ENCODE results near the gene FRMD4B.

Gene FRMD4B

DNA sequence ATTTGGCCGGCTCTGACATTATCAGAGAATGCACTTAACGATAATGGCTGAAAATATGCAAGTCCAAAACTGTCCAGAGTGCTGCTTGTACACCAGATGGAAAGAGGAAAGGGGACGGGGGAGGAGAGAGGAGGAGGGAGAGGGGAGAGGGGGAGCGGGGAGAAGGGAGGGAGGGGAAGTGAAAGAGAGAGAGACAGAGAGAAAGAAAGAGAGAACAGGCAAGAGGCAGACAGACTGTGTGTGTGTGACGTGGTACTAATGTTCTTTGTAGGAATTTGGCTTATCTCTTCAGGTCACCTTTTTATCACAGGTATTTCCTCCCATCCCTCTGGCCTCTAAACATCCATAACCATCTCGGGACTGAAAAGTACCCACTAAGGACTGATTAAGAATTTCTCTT, 188.4 kb downstream of the FRMD4B start:
- no peak for DNase-seq

DNA sequence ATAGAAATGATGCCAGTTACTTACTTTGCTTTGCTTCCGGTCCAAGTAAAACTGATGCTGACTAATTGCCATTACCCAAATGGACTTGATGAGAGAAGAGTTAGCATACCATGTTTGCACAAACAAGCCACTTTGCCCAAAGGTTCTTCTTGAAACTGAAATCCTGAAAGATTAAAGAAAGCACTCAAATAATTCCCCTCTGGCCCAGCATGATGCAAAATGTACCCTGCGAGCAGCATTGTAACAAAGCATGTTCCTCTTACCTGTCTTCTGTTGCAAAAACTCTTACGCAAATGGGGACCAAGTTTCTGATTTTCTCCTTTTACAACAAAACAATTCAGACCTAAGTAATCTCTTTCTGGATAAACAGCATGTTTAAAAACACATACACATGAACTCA, 189.0 kb downstream of the FRMD4B start:
- DNase-seq, result no peak

DNA sequence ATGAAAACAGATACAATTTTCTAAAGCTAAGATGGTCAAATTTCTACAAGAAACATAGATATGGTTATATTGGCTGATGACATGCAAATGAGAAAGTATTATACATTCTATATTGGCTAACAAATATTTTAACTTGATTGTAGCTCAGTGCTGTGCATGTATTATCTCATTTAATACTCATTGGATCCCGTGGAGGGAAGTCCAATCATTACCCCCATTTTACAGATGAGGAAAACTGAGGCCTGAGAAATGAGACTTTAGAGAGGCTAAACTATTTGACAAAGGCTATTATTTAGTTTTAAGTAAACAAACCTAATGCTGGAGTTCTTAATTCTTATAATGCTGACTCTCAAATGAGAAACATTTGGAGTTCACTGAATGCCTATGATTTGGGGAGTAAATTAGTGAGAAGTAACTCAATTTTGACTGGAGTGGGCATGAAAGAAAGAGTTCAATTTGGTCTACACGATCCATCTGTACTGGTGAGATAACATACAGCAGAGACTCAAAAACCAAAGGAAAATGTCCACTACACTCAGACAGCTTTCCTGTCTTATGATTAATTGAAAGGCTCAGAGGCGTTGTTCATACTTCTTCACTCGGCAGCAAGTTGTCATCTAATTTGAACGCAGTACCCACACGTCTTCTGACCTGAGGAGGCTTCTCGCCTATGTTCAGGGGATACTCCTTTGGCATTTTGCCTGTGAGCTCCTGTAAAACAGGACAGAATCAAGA, 191.3 kb downstream of the FRMD4B start:
- DNase-seq, result no peak

DNA sequence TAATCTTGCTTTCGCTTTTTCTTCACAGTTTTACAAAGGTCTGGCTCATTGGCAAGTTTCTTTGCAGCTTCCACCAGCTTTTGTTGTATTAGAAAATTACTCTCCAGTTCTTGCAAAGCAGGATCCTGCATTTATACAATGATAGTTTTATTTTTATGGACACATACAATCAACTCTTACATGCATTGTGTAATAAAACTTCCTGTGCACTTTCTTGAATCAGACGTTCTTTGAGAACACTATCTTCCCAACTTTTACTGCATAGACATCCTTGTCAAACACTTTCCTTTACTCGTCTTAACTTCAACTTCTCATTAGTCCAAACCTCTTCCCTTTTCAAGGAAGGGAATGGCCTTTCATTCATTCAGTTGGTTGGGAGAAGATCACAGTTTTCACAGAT, 192.1 kb downstream of the FRMD4B start:
- DNase-seq, result no peak

DNA sequence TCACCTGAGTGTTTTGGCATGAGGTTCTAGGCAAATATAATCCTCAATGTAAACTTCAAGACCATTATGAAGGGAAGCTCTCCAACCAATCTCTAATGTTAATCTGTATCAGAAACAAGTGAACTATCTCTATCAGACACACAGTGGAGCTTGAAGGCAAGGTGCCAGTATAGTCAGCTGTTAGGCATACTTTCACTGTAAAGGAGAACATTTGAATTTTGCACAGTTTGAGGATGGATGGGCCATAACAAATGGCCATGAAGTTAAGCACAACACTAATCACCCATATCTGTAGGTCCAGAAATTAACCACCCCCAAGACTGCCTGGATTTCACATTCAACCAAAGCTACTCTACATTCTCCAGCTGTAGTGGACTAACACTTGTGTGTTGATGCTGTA, 194.4 kb downstream of the FRMD4B start:
- no peak for DNase-seq

DNA sequence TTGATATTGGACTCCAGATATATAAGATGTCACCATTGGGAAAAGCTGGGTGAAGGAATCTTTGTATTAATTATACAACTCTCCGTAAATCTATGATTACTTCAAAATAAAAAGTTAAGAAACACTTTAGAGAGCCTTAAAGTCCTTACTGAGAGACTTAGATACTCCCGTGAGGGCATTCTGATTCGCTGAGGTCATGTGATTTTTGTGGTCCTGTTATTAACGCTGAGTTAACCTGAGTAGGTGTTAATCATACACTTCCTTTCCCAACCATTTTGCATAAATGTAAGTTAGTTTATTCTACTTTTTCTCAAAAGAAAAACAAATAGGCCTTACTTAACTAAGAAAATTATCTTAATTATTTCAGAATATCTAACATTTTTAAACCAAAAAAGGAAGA, 196.4 kb downstream of the FRMD4B start:
- no peak for DNase-seq

DNA sequence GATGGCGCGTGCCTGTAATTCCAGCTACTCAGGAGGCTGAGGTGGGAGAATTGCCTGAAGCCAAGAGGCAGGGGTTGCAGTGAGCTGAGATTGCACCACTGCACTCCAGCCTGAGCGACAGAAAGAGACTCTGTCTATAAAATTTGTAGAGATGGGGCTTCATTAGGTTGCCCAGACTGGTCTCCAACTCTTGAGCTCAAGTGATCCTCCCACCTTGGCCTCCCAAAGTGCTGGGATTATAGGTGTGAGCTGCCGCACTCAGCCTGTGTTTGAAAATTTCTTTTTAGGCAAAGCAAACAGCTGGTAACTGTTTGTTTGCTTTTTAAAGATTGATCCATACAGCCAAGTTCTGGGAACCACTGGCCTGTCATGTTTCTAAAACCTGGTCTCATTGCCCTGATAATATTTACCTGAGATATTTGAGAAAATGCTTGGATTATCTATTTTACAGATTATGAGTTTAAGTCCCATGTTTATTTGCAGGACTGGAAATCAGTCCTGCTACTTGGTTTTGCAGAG, 199.3 kb downstream of the FRMD4B start:
- DNase-seq, result no peak

DNA sequence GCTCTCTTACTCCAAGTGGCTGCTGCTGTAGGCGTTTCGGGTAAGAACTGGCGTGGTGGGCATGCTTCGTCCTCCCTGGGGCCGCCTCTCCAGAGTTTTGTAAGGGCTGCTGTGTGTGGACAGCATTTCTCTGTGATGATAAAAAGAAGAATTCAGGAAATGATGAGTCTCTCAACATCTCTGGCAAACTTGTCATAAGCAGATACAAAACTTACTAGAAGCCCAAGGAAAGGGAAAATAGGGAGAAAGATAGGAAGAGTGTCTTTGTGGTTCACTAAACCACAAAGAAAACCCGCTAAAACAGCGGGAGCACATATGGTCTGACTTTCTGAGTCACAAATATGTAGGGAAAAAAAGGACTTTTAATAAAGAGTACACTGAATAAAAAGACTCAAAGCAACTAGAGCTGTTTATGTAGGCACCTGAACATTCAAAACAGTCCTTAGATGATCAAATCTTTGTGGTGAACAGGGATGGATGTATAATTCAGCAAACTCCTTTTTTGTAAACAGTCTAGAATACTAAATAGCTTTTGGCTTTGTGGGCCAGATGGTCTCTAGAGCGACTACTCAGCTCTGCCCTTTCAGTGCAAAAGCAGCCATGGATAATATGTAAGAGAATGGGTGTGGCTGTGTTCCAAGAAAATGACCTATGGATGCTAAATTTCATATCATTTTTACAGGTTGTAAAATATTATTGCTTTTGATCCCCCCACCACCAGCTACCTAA, 203.1 kb downstream of the FRMD4B start:
- DNase-seq, result no peak

DNA sequence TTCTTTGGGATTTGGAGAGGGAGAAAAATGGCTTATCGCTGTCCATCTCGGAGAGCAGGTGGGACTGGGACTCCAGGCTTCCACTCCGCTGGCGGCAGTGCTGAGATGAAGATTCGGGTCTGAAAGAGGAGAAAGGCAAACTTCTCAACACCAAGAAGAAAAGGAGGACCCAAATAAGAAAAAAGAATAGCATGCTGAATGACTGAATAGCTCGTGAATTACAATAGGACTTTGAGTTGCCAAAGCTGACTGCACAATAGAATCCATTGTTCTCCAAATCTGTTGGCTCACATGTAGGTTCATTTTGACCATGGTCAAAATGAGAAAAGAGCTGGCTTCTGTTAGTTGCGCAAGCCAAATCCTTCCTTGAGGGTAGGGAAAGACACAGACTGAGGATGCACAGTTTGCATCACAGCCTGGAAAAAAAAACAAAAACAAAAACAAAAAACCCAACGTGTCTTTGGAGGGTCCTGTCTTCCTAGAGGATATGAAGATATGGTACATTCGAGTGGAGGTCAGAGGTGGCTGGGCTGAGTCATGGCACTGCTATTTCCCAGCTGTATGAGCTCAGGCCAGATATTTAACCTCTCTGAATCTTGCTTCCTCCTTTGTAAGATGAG, 204.2 kb downstream of the FRMD4B start:
- DNase-seq, result no peak

DNA sequence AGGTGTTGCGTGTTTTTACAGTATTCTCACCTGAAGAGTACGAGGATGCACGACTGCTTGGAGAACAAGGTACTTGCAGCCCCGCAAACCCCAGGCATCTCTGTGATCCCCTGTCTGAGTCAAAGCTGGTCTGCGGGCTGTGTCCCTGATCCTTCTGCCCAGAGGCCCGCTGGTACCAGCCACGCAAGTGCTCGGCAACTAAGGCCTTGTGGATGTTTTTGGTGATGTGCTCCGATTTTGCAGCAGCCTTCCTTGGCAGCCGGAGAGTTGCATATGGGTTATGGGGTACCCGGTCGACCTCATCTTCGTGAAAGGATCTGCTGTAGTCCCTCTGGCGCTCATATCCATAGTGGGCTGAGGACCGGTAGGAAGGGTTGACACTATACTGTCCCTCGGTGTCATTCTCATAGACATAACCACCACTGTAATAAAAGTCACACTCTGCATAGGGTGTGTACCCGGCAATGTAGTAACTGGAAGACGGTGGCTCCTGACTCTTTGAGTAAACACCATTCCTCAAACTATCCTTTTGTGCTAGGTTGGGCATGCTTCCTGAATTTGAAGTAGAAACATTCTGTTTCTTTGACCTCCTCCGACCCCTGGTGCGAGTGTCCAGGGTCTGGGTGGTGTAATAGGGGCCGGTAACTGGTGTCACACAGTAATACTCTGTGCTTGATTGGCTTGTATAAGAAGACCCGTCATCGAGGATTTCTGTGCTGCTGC, 204.9 kb downstream of the FRMD4B start:
- no peak for DNase-seq

DNA sequence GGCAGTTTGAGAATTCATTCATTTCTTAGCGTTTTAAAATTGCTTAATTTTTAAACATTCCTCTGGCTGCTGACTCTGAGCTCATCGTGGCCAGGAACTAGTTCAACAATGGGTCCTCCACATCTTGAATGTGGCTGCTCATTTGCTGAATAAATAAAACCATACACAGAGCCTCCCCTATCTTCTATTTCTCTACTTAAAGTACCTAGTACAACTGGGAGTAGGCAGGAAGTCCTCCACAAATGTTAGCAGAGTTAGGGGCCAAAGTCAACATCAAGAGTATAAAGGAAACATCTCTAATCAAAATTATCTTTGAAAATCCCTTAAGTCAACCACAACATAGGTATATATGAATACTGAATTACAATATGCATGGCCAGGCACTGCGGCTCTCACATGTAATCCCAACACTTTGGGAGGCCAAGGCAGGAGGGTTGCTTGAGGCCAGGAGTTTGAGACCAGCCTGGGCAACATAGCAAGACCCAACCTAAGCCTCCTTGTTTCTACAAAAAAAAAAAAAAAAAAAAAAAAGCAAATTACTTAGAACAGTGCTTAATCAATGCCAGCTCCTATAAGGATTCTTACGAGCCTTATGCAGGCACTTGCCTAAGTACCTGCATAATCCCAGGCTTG, 206.0 kb downstream of the FRMD4B start:
- no peak for DNase-seq

DNA sequence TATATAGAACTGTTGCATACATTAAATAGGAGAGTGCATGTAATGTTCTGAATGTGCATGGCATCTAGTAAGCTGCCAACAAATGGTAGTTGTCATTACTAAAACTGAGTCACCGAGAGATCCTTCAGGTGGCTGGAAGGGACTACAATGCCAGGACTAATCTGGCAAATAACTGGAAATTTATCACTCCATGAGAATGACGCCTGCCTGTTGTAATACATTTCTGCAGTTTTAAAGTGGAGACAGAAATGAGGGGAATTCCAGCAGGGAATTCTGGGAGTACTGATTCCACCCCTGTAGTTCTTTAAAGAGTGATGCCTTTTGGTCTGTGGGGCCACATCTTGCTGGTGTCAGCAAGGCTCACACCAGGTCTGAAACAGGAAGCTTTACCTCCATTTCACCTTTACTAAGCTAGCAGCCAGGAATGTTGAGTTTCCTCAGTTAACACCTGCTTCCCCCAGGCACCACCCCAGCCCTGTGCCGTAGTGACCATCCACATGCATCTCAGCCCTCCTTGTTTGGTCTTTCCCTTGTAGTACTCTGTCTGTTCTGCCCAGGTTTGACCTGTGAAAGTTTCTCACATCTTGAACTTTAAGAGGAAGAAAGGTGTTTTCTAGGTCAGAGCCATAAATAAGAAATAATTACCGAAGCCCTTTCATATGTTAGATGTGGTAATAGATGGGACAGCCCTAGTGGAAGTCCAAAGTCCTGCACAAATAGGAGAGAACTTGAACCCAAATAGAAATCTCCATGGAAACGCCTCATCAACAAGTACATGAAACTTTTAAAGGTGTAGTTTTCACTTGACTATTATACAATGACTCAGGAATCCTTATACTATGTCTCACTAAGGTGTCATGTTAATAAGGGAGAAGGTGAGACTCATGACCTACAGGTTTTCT, 206.8 kb downstream of the FRMD4B start:
- DNase-seq, result no peak

DNA sequence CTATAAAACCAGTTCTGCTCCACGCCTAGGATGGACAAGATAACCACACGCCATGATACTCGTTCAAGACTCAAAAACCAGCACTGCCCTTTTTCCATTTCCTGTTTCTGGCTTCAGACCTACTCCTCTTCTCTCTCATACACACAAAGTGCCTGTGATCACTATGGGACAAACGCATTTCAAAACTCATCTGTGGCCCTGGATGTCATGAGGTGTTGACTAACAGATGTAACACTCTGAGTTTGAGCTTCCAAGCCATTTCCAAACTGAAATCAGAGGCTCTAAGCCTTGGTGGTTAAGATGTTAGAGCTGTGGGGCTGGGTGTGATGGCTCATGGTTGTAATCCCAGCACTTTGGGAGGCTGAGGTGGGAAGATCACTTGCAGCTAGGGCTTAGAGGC, 207.8 kb downstream of the FRMD4B start:
- DNase-seq, result no peak

DNA sequence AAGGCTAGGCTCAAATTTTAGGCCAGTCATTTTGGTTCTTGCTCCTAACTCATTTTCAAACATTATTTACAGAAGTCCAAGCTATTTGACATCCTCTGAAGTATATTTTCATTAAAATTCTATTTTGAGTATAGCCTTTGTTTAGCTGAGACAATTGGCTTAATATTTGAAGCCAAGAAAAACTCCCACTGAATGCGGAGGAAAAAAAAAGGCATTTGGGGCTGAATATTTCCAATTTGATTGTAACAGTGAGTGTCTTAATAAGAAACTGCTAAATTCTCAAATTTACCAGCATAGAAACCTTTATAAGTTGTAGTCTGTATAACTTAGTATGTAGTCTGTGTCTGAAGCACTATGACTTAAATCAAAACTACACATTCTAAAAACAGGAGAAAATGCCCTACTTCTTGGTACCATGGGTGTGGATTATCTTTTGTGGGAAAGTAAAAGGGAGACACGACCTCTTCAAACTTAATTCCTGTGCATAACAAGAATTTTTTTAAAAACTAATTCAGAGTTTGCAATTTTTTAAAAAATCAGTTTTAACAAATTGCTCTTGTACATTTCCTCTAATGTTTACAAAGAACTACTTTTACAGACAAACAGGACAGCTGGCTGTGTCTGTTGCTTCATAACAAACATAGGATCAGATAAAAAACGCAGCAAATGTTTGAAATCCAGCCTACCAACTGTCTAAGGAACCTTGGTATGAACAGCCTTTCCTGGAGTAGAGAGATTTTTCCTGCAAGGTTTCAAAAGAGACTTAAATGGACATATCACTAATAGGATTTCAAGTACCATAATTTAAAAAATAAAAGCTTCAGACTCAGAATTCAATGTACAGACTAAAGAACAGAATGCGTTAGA, 210.8 kb downstream of the FRMD4B start:
- DNase-seq, result no peak

DNA sequence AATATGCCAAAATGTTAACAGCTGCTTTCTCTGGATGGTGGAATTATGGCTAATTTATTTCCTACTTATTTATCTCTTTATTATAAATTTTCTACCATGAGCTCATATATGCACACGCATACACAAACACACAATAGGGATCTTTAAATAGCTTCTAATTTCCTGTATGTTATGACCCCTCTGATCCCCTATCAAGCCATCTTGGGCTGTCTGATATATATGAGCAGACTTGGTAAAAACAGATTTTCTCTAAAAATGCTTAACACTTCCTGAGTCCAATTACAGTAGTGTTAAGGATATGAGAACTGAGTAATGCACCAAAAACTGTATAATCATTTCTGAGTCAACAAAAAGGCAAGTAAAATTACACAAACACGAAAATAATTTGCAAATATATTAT, 211.4 kb downstream of the FRMD4B start:
- no peak for DNase-seq

DNA sequence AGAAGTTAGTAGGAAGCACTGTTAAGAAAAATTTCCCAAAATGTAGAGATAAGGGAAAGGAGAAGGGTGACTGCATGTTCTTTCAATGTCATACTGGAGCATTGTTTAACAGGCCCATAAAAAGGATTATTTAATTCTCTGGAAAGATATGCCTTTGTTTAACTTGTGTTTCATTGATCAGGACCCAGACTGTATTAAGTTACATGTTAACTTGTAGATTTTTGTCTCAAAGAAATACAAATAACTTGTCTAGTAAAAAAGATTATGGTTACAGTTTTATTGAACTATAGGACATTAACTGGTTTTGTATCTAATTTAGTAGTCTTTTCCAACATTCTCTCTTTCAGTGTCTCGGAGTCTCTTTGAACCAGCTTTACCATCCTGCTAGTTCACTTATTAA, 213.8 kb downstream of the FRMD4B start:
- DNase-seq, result no peak

DNA sequence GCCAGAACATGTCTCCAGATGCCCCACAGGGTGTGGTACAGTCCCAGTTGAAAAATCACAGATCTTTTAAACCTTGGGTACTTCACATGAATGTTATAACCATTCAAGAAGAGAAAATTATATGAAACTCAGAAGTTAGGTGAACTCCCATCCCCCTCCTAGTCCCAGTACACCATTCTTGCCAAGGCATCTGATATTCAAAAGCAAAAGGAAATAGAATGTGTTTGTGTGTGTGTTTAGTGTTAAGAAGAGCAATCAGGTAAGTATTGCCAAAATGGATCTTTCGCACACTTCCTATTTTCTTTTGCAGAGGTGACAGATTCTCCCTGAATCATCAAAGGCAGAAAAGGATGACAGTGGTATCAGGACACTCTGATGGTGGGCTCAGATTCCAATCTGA, 219.4 kb downstream of the FRMD4B start:
- DNase-seq, result no peak

DNA sequence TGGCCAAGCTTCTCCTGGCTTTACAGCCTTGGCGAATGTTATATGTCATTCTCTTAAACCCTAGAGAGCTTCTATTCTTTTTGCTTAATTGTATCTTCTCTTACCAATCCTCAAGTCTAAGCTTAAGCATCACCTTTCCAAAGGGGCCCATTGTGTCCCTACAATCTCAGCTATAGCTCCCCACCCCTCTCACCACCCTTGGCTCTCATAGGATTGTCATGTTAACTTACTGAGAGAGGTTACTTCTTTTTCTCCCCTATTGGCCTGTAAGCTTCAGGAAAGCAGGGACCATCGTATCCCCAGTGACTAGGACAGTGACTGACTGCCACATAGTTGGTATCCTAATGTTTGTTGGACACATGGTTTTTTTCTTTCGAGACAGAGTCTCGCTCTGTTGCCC, 220.1 kb downstream of the FRMD4B start:
- DNase-seq, result no peak

DNA sequence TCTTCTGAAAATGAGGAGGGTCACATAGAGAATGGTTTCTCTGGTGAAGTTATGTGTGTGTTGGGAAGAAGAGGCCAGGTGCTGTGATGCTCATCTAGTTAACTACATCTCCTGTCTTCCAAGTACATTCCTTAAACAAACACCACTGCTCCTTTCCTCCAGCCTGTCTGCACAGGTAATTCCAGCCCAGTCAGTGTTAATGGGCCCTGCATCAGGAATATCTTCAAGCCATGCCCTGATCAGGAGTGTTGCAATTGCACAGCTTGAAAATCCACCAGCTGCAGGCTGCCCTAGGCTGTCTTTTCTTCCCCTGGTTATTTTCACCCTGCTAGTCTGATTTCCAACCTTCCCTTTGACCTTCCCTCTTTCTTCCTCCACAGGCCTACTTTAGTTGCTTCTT, 221.6 kb downstream of the FRMD4B start:
- DNase-seq, result no peak

DNA sequence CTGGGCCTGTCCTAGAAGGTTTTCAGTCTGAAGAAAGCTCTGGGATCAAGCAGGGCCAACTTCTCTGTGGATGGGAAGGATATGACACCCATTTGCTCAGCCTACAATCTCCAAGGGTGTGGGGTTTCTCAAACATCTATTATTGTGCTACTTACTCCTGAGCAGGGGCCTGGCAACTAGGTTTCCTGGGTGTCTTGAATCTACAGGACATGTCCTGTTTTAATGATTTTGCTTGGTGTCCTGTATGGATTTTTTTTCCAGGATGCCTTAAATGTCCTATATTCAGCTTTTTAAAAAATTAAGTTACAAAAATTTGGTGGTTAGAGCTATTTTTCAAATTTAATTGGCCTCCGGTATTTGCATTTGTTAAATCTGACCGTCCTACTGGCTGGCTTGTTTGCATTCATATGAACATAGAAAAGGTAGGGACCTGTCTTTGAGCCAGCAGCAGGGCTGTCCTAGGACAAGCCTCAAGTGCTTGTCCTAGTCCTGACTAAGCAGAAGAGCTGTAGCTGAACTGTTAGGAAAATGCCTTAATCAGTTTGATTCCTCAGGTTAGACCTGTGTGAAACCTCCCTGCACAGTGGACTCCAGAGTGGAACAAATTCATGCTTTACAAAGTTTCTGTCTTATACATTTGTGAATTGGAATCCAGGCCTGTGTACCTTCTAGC, 223.4 kb downstream of the FRMD4B start:
- DNase-seq, result no peak
